Myocyte (in vitro differentiated cells): ENCODE results near the gene B9D2. TPM values are rescaled to one million over a fixed set of nuclear protein-coding genes. Genes with fewer than 3 reads are reported as not detected.
"Not testable (repeated sequence)": the region's sequence is repeated elsewhere in the genome, so short reads cannot be mapped to it uniquely, and the experiment has no call there.

ENCODE experiments used
- DNase-seq: peaks from one replicate; pipeline ENCODE4 v3.0.0-alpha.2; 2012; ENCODE audit warnings: low read depth
- total RNA-seq: library from RNA; depleted of rRNA; stranded (reverse); fragments of >200 nt; gene quantifications from 2 replicates; pipeline ENCODE4 v1.2.3, GENCODE V29; 2014

Gene B9D2
- total RNA-seq, 1 donor from 2014 or later = 3.5 TPM

DNA sequence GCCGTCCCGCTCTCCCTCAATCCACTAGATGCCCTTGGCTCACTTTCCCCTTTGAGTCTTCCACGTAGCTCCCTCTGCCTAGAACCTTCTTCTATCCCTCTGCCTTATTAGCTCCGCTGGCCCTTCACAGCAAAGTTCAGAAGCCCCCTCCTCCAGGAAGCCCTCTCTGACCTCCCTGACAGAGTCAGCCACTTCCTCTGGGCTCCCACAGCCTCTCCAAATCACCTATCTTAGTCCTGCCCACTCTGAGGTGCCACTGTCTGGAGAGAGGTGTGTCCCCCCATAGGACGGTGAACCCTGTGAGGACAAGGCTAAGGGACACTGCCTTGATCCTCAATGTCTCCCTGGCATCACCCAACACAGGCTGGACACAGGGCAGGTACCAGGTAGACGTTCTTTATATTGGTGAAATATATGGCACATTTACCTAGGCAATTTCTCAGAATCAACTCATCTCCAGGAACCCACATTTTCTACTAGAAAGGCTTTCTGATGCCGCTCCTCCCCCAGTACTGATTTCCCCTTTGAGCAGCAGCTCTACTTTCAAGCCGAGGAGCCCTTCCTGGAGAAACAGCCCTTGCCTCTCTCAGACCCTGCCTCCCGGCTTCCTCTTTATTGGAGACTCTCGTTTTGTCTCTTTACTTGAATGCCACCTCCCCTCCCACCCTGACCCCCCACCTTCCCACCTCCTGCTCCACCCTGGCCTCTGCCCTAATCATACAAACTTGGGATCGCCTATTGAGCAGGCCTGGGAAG is 6.8 kb downstream of the B9D2 start:
- no peak for DNase-seq

GRCh38 chr19:41355802-41356201 is 8.1 kb downstream of the B9D2 start:
- no peak for DNase-seq

- DNase-seq = no peak
Observed at GRCh38 chr19:41355035-41355434, 8.9 kb downstream of the B9D2 start.

DNA sequence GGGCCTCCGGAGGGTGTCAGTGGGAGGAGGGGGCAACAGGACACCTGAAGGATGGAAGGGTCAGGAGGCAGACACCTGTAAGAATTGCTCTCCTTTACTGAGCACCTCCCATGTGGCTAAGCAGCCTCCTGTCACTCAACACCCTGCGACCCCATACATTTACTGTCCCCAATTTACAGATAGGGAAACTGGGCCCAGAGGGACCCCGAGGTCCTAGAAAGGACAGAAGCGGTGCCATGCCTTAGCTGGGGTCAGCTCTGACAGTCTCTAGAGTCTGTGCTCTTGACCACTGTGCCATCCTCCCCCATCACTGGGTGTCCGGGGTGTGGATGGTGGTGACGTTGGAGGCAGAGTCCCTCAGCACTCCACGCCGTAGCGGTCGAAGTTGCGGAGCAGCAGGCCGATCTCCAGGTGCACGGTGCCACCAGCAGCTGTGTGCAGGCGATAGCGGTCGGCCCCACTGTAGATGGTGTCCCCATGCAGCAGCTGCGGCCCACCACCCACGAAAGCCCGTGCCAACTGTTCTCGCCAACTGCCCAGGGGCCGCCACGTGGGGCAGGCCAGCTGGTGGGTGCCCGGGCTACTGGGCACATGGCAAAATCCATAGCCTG is 9.5 kb downstream of the B9D2 start:
- DNase-seq = no peak

DNA sequence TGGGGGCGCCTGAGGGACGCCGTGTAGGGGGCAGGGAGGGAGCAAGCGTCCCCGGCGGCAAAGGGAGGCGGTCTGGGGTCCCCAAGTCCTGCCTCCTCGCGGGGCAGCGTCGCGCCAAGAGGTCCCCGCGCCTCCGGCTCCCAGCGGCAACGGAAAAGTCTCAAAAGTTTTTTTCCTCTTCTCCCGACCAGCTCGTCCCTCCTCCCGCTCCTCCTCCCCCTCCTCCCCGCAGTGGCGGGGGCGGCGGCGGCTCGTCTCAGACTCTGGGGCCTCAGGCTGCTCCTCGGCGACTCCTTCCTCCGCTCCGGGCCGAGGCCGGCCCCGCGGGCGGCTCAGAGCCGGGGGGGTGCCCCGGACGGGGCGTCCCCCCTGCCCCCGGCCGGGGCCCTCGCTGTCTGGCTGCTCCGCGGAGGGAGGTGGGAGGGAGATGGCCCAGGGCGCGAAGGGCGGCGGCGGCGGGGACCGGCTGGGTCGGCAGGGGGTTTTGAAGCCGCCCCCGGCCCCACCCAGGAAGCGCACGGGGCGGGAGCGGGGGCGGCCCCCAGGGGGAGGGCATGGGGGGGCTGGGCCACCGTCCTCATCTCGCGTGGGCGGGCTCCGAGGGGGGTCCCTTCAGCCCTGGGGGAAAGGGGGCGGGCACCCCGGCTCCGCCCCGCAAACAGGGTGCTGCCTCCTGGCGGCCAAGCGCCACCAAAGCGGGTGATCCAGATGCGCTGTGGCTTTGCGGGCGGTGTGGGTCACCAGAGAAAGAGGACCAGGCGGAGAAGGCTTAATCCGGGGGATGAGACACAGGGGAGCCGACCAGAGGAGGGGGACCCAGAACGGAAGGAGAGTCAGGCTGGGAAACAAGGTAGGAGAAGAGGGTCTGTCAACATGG is 10.2 kb downstream of the B9D2 start, which contains the start of gene TGFB1:
Gene TGFB1, minus strand, starts transcription at position 457 of the 877 bp plus-strand sequence. CDS start 878 bp downstream, outside the sequence.
- peak; percentile 87 for DNase-seq

- DNase-seq = peak; percentile 67
Observed at GRCh38 chr19:41352609-41353465, 11.1 kb downstream of the B9D2 start.

DNA sequence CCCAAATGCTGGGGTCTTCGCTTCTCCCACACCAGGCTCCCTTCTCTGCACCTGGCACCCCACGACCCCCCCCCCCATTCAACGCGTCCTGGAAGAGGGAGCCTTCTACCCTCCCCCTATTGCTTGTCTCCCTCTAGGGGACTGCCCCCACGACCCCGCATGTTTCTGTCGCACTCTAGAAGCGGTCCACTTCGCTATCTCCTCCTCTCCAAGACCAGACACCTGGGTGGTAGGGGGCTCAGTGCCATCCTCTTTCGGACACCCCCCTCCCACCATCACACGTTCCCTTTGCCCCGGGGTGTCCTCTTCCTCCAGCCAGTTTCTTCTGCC is 11.7 kb downstream of the B9D2 start:
- no peak for DNase-seq

GRCh38 chr19:41351339-41352245 is 12.4 kb downstream of the B9D2 start:
- DNase-seq = no peak

DNA sequence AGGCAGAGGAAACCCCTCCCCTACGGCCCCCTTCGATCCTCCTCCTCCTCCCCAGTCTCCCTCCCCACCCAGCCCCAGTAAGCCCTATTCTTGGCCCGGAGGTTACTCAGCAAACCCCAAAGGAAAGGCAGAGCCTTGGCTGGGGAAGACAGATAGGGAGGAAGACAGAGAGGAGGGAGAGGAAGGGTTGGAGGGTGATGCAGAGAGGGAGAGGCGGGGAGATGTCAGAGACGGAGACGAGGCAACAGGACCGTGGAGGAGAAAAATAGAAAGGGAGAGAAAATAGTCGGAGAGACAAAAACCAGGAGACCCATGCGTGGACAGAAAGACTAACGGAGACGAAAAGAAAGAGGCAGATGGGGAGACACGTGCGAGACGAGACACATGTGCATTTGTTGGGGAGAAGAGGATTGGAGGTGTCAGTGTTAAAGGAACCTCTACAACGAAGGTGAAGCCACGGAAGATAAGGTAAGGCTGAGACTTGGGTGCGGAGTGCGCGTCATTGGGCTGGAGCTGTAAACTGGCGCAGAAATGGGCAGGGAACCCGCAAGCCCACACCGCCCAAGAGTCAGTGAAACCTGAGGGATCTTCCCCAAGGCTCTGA is 13.1 kb downstream of the B9D2 start:
- DNase-seq = no peak

- DNase-seq = not testable (repeated sequence)
Observed at GRCh38 chr19:41346916-41347315, 17.0 kb downstream of the B9D2 start.

DNA sequence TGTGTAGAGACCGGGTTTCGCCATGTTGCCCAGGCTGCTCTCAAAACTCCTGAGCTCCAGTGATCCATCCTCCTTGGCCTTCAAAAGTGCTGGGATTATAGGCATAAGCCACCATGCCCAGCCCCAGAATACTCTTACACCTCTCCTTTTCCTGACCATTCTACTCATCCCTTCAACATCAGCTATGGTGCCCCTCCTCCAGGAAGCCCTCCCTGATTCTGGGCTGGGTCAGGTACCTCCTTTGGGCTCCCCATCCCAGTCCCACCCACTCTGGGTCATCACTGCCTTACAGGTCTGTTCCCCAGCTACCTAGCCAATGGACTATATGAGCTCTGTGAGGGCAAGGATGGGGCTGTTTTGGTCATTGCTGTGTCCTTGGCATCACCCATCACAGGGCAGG is 19.8 kb downstream of the B9D2 start:
- DNase-seq = no peak

DNA sequence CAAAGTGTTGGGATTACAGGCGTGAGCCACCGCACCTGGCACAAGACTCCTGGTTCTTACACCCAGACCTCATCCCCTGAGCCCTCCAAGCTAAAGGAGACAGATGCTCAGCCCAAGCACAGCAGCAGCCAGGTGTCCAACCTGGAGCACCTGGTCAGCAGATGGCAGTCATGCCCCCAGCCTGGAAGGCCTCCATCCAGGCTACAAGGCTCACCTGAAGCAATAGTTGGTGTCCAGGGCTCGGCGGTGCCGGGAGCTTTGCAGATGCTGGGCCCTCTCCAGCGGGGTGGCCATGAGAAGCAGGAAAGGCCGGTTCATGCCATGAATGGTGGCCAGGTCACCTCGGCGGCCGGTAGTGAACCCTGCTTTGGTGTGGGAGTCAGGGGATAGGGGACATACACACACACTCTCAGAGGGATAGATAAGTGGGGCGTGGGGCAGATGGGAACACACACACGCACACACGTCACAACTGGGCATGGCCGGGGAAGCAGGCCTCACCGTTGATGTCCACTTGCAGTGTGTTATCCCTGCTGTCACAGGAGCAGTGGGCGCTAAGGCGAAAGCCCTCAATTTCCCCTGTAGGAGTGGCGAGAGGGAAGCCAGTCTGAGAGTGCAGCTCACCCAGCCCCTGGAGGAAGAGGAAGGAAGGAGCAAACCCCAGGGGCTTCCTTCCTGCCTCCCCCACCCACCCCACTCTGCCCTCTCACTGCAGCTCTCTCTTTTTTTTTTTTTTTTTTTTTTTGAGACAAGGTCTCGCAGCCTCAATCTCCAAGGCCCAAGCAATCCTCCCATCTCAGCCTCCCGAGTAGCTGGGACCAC is 22.1 kb downstream of the B9D2 start:
- no peak for DNase-seq

DNA sequence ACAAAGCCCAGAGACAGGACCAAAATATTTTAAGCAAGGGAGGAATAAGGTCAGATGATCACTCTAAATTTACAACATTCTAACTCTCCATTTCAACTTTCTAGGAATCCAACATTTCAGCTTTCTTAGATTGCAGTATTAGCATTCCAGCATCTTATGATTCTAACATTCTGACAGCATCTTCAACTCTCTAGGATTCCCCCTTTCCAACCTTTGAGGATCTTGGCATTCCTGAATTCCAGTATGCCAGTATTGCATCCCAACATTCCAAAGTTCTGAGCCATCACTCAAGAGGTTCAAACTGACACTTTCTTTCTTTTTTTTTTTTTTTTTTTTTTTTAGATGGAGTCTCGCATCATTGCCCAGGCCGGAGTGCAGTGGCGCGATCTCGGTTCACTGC is 24.0 kb downstream of the B9D2 start:
- DNase-seq = no peak

GRCh38 chr19:41335467-41335866 is 28.5 kb downstream of the B9D2 start:
- DNase-seq = no peak

DNA sequence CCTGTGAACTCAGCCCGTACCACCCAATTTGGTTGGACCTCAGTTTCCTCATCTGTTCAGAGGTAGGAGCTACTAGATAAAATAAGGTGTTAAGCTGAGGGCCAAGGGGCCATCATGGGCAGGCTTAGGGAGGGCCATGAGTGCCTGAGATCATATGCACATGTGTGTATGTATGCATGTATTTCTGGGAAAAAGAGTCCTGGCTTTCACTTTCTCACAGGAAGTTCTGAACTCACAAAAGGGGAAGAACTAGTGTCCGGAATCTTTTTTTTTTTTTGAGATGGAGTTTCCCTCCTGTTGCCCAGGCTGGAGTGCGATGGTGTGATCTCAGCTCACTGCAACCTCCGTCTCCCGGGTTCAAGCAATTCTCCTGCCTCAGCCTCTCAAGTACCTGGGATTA is 29.2 kb downstream of the B9D2 start:
- DNase-seq = no peak

GRCh38 chr19:41332468-41332867 is 31.5 kb downstream of the B9D2 start:
- no peak for DNase-seq

DNA sequence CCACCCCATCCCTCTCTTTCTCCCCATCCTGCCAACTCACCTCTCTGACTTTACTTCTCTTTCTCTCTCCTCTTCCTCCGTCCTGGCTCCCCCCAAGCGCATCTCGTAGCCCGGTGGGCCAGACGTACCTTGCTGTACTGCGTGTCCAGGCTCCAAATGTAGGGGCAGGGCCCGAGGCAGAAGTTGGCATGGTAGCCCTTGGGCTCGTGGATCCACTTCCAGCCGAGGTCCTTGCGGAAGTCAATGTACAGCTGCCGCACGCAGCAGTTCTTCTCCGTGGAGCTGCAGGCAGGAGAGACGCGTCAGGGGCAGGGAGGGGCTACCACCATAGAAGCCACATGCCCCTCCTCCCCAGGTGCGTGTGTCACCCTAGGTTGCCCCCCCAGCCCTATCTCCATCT is 31.9 kb downstream of the B9D2 start:
- no peak for DNase-seq

DNA sequence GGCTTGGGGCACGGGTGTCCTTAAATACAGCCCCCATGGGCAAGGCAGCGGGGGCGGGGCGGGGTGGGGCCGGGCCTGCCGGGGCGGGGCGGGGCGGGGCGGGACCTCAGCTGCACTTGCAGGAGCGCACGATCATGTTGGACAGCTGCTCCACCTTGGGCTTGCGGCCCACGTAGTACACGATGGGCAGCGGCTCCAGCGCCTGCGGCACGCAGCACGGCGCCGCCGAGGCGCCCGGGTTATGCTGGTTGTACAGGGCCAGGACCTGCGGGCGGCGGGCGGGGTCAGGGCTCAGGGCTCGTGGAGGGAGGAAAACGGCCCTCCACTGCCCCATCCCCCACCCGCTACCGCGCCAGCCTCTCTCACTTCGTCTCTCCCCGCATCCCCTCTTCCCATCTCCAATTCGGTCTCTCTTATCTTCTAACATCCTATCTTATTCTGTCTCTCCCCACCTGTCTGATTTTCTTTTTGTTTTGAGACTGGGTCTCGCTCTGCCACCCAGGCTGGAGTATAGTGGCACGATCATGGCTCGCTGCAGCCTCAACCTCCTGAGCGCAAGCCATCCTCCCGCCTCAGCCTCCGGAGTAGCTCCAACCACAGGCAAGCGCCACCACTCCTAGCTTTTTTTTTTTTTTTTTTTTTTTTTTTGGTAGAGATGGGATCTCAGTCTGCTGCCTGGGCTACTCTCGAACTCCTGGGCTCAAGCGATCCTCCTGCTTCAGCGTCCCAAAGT is 32.8 kb downstream of the B9D2 start:
- DNase-seq = no peak
